ENCODE measurements around the gene SYN1.

SYN1 gene

GRCh38 chrX:47530049-47530448 is 89.6 kb downstream of the SYN1 start:
- DNase-seq (ENCODE audit: low read depth, low spot score) = no peak

- DNase-seq (ENCODE audit: low read depth, low spot score) = no peak
These were observed 90.1 kb downstream of the SYN1 start for GRCh38 chrX:47529548-47529947.

GRCh38 chrX:47523713-47524166 is 95.9 kb downstream of the SYN1 start:
- no peak for DNase-seq (ENCODE audit: low read depth, low spot score)

- DNase-seq (ENCODE audit: low read depth, low spot score) = peak; percentile 13
These were observed 96.4 kb downstream of the SYN1 start for GRCh38 chrX:47523297-47523696.

Measured in brain pericyte (primary cell).